ENCODE measurements around the gene EIF1AD.

EIF1AD gene

GRCh38 chr11:65947603-65948125, 54.3 kb downstream of the EIF1AD start:
- H3K27ac ChIP-seq, result no peak overlapping the region
- TF ChIP-seq, protein P1, sequence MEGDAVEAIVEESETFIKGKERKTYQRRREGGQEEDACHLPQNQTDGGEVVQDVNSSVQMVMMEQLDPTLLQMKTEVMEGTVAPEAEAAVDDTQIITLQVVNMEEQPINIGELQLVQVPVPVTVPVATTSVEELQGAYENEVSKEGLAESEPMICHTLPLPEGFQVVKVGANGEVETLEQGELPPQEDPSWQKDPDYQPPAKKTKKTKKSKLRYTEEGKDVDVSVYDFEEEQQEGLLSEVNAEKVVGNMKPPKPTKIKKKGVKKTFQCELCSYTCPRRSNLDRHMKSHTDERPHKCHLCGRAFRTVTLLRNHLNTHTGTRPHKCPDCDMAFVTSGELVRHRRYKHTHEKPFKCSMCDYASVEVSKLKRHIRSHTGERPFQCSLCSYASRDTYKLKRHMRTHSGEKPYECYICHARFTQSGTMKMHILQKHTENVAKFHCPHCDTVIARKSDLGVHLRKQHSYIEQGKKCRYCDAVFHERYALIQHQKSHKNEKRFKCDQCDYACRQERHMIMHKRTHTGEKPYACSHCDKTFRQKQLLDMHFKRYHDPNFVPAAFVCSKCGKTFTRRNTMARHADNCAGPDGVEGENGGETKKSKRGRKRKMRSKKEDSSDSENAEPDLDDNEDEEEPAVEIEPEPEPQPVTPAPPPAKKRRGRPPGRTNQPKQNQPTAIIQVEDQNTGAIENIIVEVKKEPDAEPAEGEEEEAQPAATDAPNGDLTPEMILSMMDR (conservative IDR thresholded peaks at IDR 0.05), result no peak
- no peak for TF ChIP-seq ZFX (IDR thresholded peaks at IDR 0.05)

DNA sequence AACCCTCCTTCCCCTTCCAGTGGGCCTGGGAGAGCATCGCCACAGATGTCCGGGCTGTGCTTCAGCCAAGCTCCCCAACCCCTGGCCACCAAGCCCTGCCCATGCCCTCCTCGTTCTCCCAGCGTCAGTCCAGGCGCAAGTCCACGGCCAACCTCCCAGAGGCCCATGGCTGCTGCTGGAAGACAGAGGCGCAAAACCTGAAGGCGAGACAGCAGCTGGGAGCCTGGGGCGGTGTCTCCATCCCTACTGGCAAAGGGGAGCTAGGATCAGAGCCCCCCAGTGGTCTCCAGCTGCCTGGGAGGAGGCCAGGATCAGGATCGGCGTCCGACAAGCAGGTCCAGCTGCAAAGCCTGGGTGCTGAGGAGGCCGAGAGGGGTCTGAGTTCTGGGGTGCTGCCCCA, 54.8 kb downstream of the EIF1AD start:
- no peak overlapping the region for H3K27ac ChIP-seq
- TF ChIP-seq, protein P1 (conservative IDR thresholded peaks at IDR 0.05), result no peak

DNA sequence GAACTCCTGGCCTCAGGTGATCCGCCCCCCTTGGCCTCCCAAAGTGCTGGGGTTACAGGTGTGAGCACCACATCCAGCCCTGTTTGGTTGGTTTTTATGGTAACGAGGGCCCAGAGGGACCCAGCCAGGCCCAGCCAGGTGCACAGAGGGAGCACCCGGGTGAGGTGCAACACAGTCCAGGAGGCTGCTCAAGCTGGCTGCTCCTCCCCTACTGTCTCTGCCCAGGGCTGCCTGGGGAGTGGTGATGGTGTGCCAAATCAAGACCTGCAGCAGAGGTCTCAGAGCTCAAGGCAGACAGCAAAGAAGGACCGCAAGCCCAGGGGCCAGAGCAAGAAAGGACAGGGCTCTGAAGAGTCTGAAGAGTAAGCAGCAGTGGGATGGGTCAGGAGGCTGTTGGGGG, 55.3 kb downstream of the EIF1AD start:
- H3K27ac ChIP-seq, result no peak overlapping the region
- TF ChIP-seq, protein P1 (conservative IDR thresholded peaks at IDR 0.05), result no peak
- no peak for TF ChIP-seq ZFX (IDR thresholded peaks at IDR 0.05)

All from C4-2B (cell line).